ENCODE measurements around the gene MRTFA.

DNA sequence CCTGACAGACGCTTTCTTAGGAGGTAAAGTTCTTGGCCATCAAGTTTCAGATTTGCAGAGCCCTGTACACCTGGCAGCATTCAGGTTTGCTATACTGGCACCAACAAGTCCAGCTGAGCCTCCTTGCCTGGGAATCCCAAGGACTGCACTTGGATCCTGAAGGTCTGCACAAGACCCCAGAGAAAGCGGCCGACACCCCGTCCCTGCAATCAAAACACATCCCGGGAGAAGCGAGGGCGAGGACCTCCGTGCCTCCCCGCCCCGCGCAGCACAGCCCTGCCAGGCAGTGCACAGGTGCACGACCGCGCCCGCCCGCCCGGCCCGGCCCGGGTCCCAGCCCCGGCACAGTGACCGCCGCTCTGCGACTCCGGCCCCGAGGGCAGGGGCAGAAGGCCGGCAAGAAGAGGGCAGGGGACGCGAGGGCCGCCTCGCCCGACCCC is 559 bp downstream of the MRTFA start:
- TF ChIP-seq, protein P1, sequence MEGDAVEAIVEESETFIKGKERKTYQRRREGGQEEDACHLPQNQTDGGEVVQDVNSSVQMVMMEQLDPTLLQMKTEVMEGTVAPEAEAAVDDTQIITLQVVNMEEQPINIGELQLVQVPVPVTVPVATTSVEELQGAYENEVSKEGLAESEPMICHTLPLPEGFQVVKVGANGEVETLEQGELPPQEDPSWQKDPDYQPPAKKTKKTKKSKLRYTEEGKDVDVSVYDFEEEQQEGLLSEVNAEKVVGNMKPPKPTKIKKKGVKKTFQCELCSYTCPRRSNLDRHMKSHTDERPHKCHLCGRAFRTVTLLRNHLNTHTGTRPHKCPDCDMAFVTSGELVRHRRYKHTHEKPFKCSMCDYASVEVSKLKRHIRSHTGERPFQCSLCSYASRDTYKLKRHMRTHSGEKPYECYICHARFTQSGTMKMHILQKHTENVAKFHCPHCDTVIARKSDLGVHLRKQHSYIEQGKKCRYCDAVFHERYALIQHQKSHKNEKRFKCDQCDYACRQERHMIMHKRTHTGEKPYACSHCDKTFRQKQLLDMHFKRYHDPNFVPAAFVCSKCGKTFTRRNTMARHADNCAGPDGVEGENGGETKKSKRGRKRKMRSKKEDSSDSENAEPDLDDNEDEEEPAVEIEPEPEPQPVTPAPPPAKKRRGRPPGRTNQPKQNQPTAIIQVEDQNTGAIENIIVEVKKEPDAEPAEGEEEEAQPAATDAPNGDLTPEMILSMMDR (IDR thresholded peaks at IDR 0.05), result no peak
- TF ChIP-seq MXI1 (IDR thresholded peaks at IDR 0.05; ENCODE audit: low read depth, low read length) (no peak), JUND (IDR thresholded peaks at IDR 0.05) (no peak)
- TF ChIP-seq, protein P2, sequence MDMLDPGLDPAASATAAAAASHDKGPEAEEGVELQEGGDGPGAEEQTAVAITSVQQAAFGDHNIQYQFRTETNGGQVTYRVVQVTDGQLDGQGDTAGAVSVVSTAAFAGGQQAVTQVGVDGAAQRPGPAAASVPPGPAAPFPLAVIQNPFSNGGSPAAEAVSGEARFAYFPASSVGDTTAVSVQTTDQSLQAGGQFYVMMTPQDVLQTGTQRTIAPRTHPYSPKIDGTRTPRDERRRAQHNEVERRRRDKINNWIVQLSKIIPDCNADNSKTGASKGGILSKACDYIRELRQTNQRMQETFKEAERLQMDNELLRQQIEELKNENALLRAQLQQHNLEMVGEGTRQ (IDR thresholded peaks at IDR 0.05; ENCODE audit: borderline replicate concordance, low read depth, low read length), result no peak

All from SK-N-SH (cell line).